ENCODE measurements around the gene C16orf87.

The C16orf87 gene

GRCh38 chr16:46836534-46837530, 5.9 kb upstream of the C16orf87 start:
- Mint-ChIP-seq H3K36me3 (ENCODE audit: insufficient read depth) (no peaks in the 10 kb centered on the region), H3K4me1 (no peaks in the 10 kb centered on the region), H3K9me3 (no peaks in the 10 kb centered on the region), H3K4me3 (no peak overlapping the region), H3K27me3 (no peaks in the 10 kb centered on the region), H3K27ac (ENCODE audit: low read depth) (no peak overlapping the region)
- ATAC-seq (replicated peaks; ENCODE audit: extremely low read depth, poor library complexity, severe bottlenecking) (no peak), DNase-seq (ENCODE audit: low spot score in 2 of 2) (no peak)

DNA sequence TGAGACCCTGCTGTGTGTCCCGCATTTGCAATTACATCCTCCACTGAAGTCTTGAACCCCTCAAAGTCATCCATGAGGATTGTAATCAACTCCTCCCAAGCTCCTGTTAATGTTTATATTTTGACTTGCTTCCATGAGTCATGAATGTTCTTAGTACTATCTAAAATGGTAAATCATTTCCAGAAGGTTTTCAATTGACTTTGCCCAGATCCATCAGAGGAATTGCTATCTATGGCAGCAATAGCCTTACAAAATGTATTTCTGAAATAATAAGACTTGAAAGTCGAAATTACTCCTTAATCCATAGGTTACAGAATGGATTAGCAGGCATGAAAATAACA, 2.5 kb upstream of the C16orf87 start:
- DNase-seq (ENCODE audit: low spot score in 2 of 2): no peak
- ATAC-seq (replicated peaks; ENCODE audit: extremely low read depth, poor library complexity, severe bottlenecking): no peak
- Mint-ChIP-seq H3K36me3 (ENCODE audit: insufficient read depth) (peaks cover 7% of the 10 kb centered on the region), H3K4me1 (peaks cover 24% of the 10 kb centered on the region), H3K27me3 (no peaks in the 10 kb centered on the region), H3K4me3 (no peak overlapping the region), H3K9me3 (no peaks in the 10 kb centered on the region), H3K27ac (ENCODE audit: low read depth) (no peak overlapping the region)

GRCh38 chr16:46832757-46833459, 1.9 kb upstream of the C16orf87 start:
- DNase-seq (ENCODE audit: low spot score in 2 of 2): no peak
- Mint-ChIP-seq H3K4me1 (peaks cover 24% of the 10 kb centered on the region), H3K4me3 (no peak overlapping the region), H3K27me3 (no peaks in the 10 kb centered on the region), H3K9me3 (no peaks in the 10 kb centered on the region), H3K36me3 (ENCODE audit: insufficient read depth) (peaks cover 7% of the 10 kb centered on the region), H3K27ac (ENCODE audit: low read depth) (no peak overlapping the region)
- no peak for ATAC-seq (replicated peaks; ENCODE audit: extremely low read depth, poor library complexity, severe bottlenecking)

DNA sequence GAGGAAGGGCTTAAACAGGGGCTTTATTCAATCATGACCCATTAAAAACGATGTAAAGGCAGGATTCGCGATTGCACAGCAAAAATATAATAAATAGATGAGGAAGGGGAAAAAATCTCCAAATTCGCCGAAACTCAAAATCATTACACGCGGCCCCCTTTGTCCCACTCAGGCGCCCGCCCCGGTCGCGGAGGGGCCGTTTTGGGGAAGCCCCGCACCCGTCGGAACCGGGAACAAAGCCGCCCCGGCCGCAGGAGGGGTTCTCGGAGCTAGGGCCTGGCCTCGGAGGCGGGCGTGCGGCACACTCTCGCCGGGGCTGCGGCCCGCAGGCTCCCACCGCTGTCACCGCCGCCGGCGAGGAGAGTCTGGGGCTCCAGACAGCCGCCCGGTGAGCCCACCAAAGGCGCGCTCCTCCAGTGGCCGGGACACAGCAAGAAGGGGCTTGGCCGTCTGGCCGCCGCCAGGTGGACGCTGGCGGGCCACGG, 521 bp downstream of the C16orf87 start:
- peak; percentile 26 for ATAC-seq (replicated peaks; ENCODE audit: extremely low read depth, poor library complexity, severe bottlenecking)
- Mint-ChIP-seq H3K4me3 (peak overlapping the region; percentile 95), H3K36me3 (ENCODE audit: insufficient read depth) (peaks cover 7% of the 10 kb centered on the region), H3K9me3 (no peaks in the 10 kb centered on the region), H3K27me3 (no peaks in the 10 kb centered on the region), H3K27ac (ENCODE audit: low read depth) (peak overlapping the region; percentile 99), H3K4me1 (peaks cover 31% of the 10 kb centered on the region)
- DNase-seq (ENCODE audit: low spot score in 2 of 2): peak in 1 of 2 donors; percentile 22

- DNase-seq (ENCODE audit: low spot score in 2 of 2): no peak
- no peaks in the 10 kb centered on the region for H3K9me3 Mint-ChIP-seq
- peaks cover 9% of the 10 kb centered on the region for H3K36me3 Mint-ChIP-seq (ENCODE audit: insufficient read depth)
- H3K4me1 Mint-ChIP-seq: peaks cover 37% of the 10 kb centered on the region
- H3K27ac Mint-ChIP-seq (ENCODE audit: low read depth): no peak overlapping the region
- H3K4me3 Mint-ChIP-seq: peak overlapping the region; percentile 57
- H3K27me3 Mint-ChIP-seq: no peaks in the 10 kb centered on the region
- no peak for ATAC-seq (replicated peaks; ENCODE audit: extremely low read depth, poor library complexity, severe bottlenecking)
These were observed 2.0 kb downstream of the C16orf87 start for GRCh38 chr16:46828943-46829342.

GRCh38 chr16:46828292-46828691, 2.7 kb downstream of the C16orf87 start:
- H3K36me3 Mint-ChIP-seq (ENCODE audit: insufficient read depth): peaks cover 12% of the 10 kb centered on the region
- H3K4me1 Mint-ChIP-seq: peaks cover 37% of the 10 kb centered on the region

GRCh38 chr16:46826631-46827030, 4.3 kb downstream of the C16orf87 start:
- Mint-ChIP-seq H3K27me3 (no peaks in the 10 kb centered on the region), H3K36me3 (ENCODE audit: insufficient read depth) (peaks cover 12% of the 10 kb centered on the region), H3K4me3 (no peak overlapping the region), H3K9me3 (no peaks in the 10 kb centered on the region), H3K4me1 (peaks cover 37% of the 10 kb centered on the region), H3K27ac (ENCODE audit: low read depth) (no peak overlapping the region)
- ATAC-seq (replicated peaks; ENCODE audit: extremely low read depth, poor library complexity, severe bottlenecking) (no peak), DNase-seq (ENCODE audit: low spot score in 2 of 2) (no peak)

More at GRCh38 chr16:46828292-46828691, 2.7 kb downstream of the C16orf87 start:
- H3K27ac Mint-ChIP-seq (ENCODE audit: low read depth): no peak overlapping the region
- DNase-seq (ENCODE audit: low spot score in 2 of 2) (no peak), ATAC-seq (replicated peaks; ENCODE audit: extremely low read depth, poor library complexity, severe bottlenecking) (no peak)
- no peaks in the 10 kb centered on the region for H3K9me3 Mint-ChIP-seq
- H3K27me3 Mint-ChIP-seq: no peaks in the 10 kb centered on the region
- no peak overlapping the region for H3K4me3 Mint-ChIP-seq

GRCh38 chr16:46822270-46822669, 8.7 kb downstream of the C16orf87 start:
- no peak overlapping the region for H3K4me3 Mint-ChIP-seq

GRCh38 chr16:46817961-46818360, 13.0 kb downstream of the C16orf87 start:
- DNase-seq (ENCODE audit: low spot score in 2 of 2) (no peak), ATAC-seq (replicated peaks; ENCODE audit: extremely low read depth, poor library complexity, severe bottlenecking) (no peak)
- Mint-ChIP-seq H3K27ac (ENCODE audit: low read depth) (no peak overlapping the region), H3K27me3 (no peaks in the 10 kb centered on the region), H3K4me3 (no peak overlapping the region), H3K9me3 (no peaks in the 10 kb centered on the region), H3K36me3 (ENCODE audit: insufficient read depth) (peaks cover 3% of the 10 kb centered on the region), H3K4me1 (peaks cover 44% of the 10 kb centered on the region)

More at GRCh38 chr16:46822270-46822669, 8.7 kb downstream of the C16orf87 start:
- DNase-seq (ENCODE audit: low spot score in 2 of 2): no peak
- no peak for ATAC-seq (replicated peaks; ENCODE audit: extremely low read depth, poor library complexity, severe bottlenecking)
- Mint-ChIP-seq H3K36me3 (ENCODE audit: insufficient read depth) (peaks cover 7% of the 10 kb centered on the region), H3K9me3 (no peaks in the 10 kb centered on the region), H3K27me3 (no peaks in the 10 kb centered on the region), H3K4me1 (peaks cover 20% of the 10 kb centered on the region), H3K27ac (ENCODE audit: low read depth) (no peak overlapping the region)

- peak overlapping the region; percentile 38 for H3K27ac Mint-ChIP-seq (ENCODE audit: low read depth)
- no peak for ATAC-seq (replicated peaks; ENCODE audit: extremely low read depth, poor library complexity, severe bottlenecking)
- H3K27me3 Mint-ChIP-seq: no peaks in the 10 kb centered on the region
- H3K9me3 Mint-ChIP-seq: no peaks in the 10 kb centered on the region
- DNase-seq (ENCODE audit: low spot score in 2 of 2): no peak
- peaks cover 4% of the 10 kb centered on the region for H3K36me3 Mint-ChIP-seq (ENCODE audit: insufficient read depth)
- peaks cover 55% of the 10 kb centered on the region for H3K4me1 Mint-ChIP-seq
- peak overlapping the region; percentile 31 for H3K4me3 Mint-ChIP-seq
These were observed 16.2 kb downstream of the C16orf87 start for GRCh38 chr16:46814790-46815189.

GRCh38 chr16:46813611-46814010, 17.4 kb downstream of the C16orf87 start:
- Mint-ChIP-seq H3K9me3 (no peaks in the 10 kb centered on the region), H3K27me3 (no peaks in the 10 kb centered on the region), H3K36me3 (ENCODE audit: insufficient read depth) (peaks cover 4% of the 10 kb centered on the region), H3K4me1 (peaks cover 49% of the 10 kb centered on the region), H3K4me3 (no peak overlapping the region), H3K27ac (ENCODE audit: low read depth) (peak overlapping the region; percentile 32)
- no peak for DNase-seq (ENCODE audit: low spot score in 2 of 2)
- ATAC-seq (replicated peaks; ENCODE audit: extremely low read depth, poor library complexity, severe bottlenecking): no peak

DNA sequence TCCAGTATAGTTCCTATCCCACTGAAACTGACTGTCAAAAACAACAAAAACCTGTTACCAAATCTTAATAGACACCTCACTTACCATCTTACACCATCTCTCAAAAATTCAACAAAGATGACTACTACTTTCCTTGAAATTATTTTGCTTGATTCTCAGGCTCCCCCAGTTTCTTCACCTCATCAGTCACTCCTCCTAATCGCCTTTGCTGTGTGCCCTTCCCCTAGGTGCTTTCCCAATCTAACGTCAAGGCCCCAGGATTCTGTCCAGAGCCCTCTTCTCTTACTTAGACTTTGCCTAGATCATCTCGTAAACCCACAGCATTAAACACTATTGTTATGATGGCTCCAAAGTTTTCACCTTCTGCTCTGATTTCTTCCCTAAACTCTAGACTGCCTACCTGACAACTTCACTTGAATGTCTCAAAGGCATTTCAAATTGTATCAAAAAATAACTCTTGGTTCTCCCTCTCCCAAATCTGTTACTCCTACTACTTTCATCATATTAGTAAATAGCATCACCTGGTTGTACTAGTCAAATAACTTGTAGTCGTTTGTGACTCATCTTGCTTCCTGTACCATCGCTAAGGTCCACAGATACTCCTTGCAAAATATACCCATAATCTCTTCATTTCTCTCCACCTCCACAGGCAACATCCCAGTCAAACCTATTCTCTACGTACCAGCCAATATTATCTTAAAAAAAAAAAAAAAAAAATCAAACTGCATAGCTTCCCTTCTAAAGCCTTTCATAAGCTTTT, 18.0 kb downstream of the C16orf87 start:
- Mint-ChIP-seq H3K27ac (ENCODE audit: low read depth) (peak overlapping the region; percentile 32), H3K36me3 (ENCODE audit: insufficient read depth) (peaks cover 7% of the 10 kb centered on the region), H3K4me1 (peaks cover 51% of the 10 kb centered on the region), H3K27me3 (no peaks in the 10 kb centered on the region), H3K9me3 (no peaks in the 10 kb centered on the region), H3K4me3 (no peak overlapping the region)
- DNase-seq (ENCODE audit: low spot score in 2 of 2) (no peak), ATAC-seq (replicated peaks; ENCODE audit: extremely low read depth, poor library complexity, severe bottlenecking) (no peak)
